Cardiac ventricle fibroblast (primary cell): Measurements from ENCODE around the gene SPINK5. TPM values are rescaled to one million over a fixed set of nuclear protein-coding genes. Genes with fewer than 3 reads are reported as not detected.

ENCODE experiments used
- total RNA-seq: library from RNA; depleted of rRNA; stranded (reverse); fragments of >200 nt; gene quantifications from 2 replicates; pipeline ENCODE4 v1.2.3, GENCODE V29; 2015

Gene SPINK5, protein sequence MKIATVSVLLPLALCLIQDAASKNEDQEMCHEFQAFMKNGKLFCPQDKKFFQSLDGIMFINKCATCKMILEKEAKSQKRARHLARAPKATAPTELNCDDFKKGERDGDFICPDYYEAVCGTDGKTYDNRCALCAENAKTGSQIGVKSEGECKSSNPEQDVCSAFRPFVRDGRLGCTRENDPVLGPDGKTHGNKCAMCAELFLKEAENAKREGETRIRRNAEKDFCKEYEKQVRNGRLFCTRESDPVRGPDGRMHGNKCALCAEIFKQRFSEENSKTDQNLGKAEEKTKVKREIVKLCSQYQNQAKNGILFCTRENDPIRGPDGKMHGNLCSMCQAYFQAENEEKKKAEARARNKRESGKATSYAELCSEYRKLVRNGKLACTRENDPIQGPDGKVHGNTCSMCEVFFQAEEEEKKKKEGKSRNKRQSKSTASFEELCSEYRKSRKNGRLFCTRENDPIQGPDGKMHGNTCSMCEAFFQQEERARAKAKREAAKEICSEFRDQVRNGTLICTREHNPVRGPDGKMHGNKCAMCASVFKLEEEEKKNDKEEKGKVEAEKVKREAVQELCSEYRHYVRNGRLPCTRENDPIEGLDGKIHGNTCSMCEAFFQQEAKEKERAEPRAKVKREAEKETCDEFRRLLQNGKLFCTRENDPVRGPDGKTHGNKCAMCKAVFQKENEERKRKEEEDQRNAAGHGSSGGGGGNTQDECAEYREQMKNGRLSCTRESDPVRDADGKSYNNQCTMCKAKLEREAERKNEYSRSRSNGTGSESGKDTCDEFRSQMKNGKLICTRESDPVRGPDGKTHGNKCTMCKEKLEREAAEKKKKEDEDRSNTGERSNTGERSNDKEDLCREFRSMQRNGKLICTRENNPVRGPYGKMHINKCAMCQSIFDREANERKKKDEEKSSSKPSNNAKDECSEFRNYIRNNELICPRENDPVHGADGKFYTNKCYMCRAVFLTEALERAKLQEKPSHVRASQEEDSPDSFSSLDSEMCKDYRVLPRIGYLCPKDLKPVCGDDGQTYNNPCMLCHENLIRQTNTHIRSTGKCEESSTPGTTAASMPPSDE
- not detected in 2 replicates for total RNA-seq

DNA sequence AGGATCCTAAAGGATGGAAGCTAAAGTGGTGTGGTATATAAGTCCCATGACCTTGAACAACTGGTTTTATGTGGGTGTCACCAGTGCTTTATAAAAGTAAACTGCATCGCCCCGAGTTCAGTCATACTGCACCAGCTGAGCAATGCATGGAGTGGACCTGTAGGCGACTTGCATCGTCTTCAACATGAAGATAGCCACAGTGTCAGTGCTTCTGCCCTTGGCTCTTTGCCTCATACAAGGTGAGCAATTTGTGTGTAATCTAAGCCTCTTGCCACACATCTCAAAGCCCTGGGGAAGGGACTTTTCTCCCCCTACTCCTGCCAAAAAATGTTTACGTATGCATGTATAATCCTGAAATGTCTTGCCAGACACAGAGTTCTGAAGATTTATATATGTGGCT is at the start of gene SPINK5:
Gene SPINK5, plus strand, starts transcription at position 120 of the 400 bp plus-strand sequence. Its CDS starts 65 bp downstream, at position 185.

DNA sequence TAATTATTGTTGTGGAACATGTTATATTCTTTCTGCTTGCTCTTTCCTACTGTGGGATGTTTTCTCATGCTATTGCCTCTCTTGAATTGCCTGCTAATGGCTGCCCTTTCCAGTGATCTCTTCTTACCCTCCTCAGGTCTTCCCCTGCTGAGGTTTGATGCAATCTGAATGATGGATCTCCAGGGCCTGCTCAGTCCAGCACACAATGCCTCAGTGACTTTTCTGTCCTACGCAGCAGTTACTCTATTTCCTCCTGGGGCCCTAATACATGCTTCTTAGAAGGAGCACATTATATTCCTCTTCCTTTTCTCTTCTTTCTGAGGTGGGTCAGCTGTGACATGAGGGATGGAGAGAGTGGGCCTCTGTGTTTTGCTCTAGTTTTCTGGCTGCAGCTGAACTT is 104.5 kb downstream of the SPINK5 start, which contains the start of gene SPINK14:
Gene SPINK14, plus strand, starts transcription at position 301 of the 400 bp plus-strand sequence. CDS start 1,187 bp downstream, outside the sequence.

Other genes with a start within 250 kb of the SPINK5 start
- not detected in 2 replicates for gene SPINK1, start 232.3 kb upstream of the SPINK5 start, total RNA-seq
- not detected in 2 replicates for gene SCGB3A2, start 185.3 kb upstream of the SPINK5 start, total RNA-seq
- gene C5orf46, start 157.4 kb upstream of the SPINK5 start, total RNA-seq, result not detected in 2 replicates
- not detected in 2 replicates for gene SPINK14, start 104.6 kb downstream of the SPINK5 start, total RNA-seq
- 1.1 and 1.2 TPM in 2 replicates for gene SPINK6, start 139.1 kb downstream of the SPINK5 start, total RNA-seq
- not detected in 2 replicates for gene MARCOL, start 174.5 kb downstream of the SPINK5 start, total RNA-seq
- gene SPINK13, start 204.8 kb downstream of the SPINK5 start, total RNA-seq, result 6.4 and 8.4 TPM in 2 replicates
- not detected in 2 replicates for gene SPINK7, start 248.4 kb downstream of the SPINK5 start, total RNA-seq